Measurements from ENCODE around the gene HLCS. TPM values are rescaled to one million over a fixed set of nuclear protein-coding genes. Genes with fewer than 3 reads are reported as not detected.

HLCS gene
- total and polyA plus RNA-seq, 2 donors (not counting 3 experiments of a cell fraction or from before 2014, with no cell fraction given): 6.7 to 17.2 TPM

GRCh38 chr21:36913247-36914169 is 53.0 kb downstream of the HLCS start:
- dilution Hi-C loops (cut with MboI; ENCODE audit: extremely low pct_ligation_motif_present, low sequenced_read_pairs): no loop called here
- DNase-seq (ENCODE audit: low read depth, low spot score) (no peak), FAIRE-seq (no peak)
- Histone ChIP-seq H3K27me3 (ENCODE audit: control insufficient read depth in 2 of 2, insufficient read depth in 2 of 2, low read length in 2 of 2) (no peaks in the 10 kb centered on the region), H3K79me2 (ENCODE audit: control insufficient read depth, insufficient read depth, low read length) (no peaks in the 10 kb centered on the region), H3K4me1 (ENCODE audit: control insufficient read depth, extremely low read depth, insufficient read depth, low read length) (peaks cover 6% of the 10 kb centered on the region), H3K9me3 (replicated peaks; ENCODE audit: control insufficient read depth, insufficient read depth, low read length) (no peaks in the 10 kb centered on the region), H3K9me1 (replicated peaks; ENCODE audit: control insufficient read depth, extremely low read depth, insufficient read depth, low read length) (no peaks in the 10 kb centered on the region), H3K27ac (ENCODE audit: insufficient read depth, low read depth, low read length) (no peak overlapping the region), H2AFZ (ENCODE audit: low read depth, low read length) (no peak overlapping the region), H3K36me3 (ENCODE audit: control insufficient read depth in 2 of 2, extremely low read depth in 1 of 2, insufficient read depth in 2 of 2, low read length in 2 of 2) (no peaks in the 10 kb centered on the region), H3K4me3 (replicated peaks in 1 of 3; ENCODE audit: insufficient read depth in 1 of 3, low read depth in 1 of 3, low read length in 3 of 3) (no peak overlapping the region), H3K9ac (replicated peaks; ENCODE audit: extremely low read depth, insufficient read depth, low read length) (no peak overlapping the region), H3K4me2 (ENCODE audit: insufficient read depth, low read length) (no peak overlapping the region), H4K20me1 (replicated peaks; ENCODE audit: control insufficient read depth, extremely low read depth, insufficient read depth, low read length) (no peaks in the 10 kb centered on the region)
- BruUV-seq (replicated peaks): no TSS peak
- intact Hi-C loops (cut with micrococcal nuclease): no loop called here
- CTCF ChIA-PET: interaction anchor here (0.6 to 1.7 kb wide), 2 partner anchors 11 to 58 kb away, joined by 3 to 4 read pairs; no protein-coding TSS in a partner anchor
- TF ChIP-seq CTCF (IDR thresholded peaks at IDR 0.05; ENCODE audit: extremely low read depth in 1 of 2, insufficient read depth in 1 of 2, low read depth in 1 of 2, low read length in 2 of 2) (no peak), JUN (IDR thresholded peaks at IDR 0.05; ENCODE audit: borderline replicate concordance, insufficient read depth, insufficient read length, low read depth) (no peak), MAX (IDR thresholded peaks at IDR 0.05; ENCODE audit: insufficient read depth, insufficient read length) (no peak), EZH2 (IDR thresholded peaks at IDR 0.05; ENCODE audit: borderline replicate concordance, low read depth, low read length, severe bottlenecking) (no peak), GATA2 (IDR thresholded peaks at IDR 0.05; ENCODE audit: insufficient read depth, insufficient read length, low read depth, low read length) (no peak), POLR2AphosphoS5 (IDR thresholded peaks at IDR 0.05; ENCODE audit: insufficient read depth, low read depth, low read length) (no peak), POLR2A (IDR thresholded peaks at IDR 0.05; ENCODE audit: low read depth, low read length) (no peak)
- POLR2A ChIA-PET: no interaction called here

Data from endothelial cell of umbilical vein (primary cell).